CD4-positive, CD25-positive, alpha-beta regulatory T cell (primary cell): Measurements from ENCODE around the gene EBLN1. TPM values are rescaled to one million over a fixed set of nuclear protein-coding genes. Genes with fewer than 3 reads are reported as not detected.

Source experiments
- ATAC-seq, 2 donors: fragments of 150-1000 bp; cut with Tn5 transposase; one replicate each; pipeline ENCODE4 v1.10.0; 2021; ENCODE audit warnings: low read depth in 2 of 2, moderate number of reproducible peaks in 2 of 2, moderate library complexity in 1 of 2
- DNase-seq, 3 donors: peaks; one replicate each; pipeline versions ENCODE4 v3.0.0 to v3.0.0-alpha.2; 2012 to 2022; ENCODE audit warnings: mixed read lengths in 1 of 3
- H3K27ac ChIP-seq: one replicate; pipeline ENCODE4 v1.7.0; 2013; ENCODE audit warnings: mild to moderate bottlenecking, low read length; ENCODE audit not compliant: insufficient read depth, poor library complexity, severe bottlenecking
- H3K27me3 ChIP-seq: one replicate; pipeline ENCODE4 v1.7.0; 2013; ENCODE audit warnings: low read length; ENCODE audit not compliant: control insufficient read depth, insufficient read depth
- H3K36me3 ChIP-seq: one replicate; pipeline ENCODE4 v1.7.0; 2013; ENCODE audit warnings: mild to moderate bottlenecking, low read length, moderate library complexity; ENCODE audit not compliant: control insufficient read depth, insufficient read depth
- H3K4me1 ChIP-seq: 2 replicates; pipeline ENCODE4 v1.7.0; 2013; ENCODE audit warnings: mild to moderate bottlenecking, low read length; ENCODE audit not compliant: insufficient read depth, control insufficient read depth, poor library complexity, severe bottlenecking
- H3K4me3 ChIP-seq: one replicate; pipeline ENCODE4 v1.7.0; 2013; ENCODE audit warnings: low read depth, mild to moderate bottlenecking, low read length, moderate library complexity
- H3K9me3 ChIP-seq, 2 experiments: 1 replicate in 1 of 2; 2 replicates in 1 of 2; pipeline ENCODE4 v1.7.0; 2013; ENCODE audit warnings: low read length in 2 of 2, mild to moderate bottlenecking in 1 of 2, moderate library complexity in 1 of 2; ENCODE audit not compliant: control insufficient read depth in 2 of 2
- H3K27ac Mint-ChIP-seq, 3 donors: one replicate each; pipeline ENCODE4 v1.8.0; 2020 to 2022; ENCODE audit warnings: mild to moderate bottlenecking in 3 of 3, mixed read lengths in 3 of 3, moderate library complexity in 2 of 3
- H3K27me3 Mint-ChIP-seq: one replicate; pipeline ENCODE4 v1.8.0; 2022; ENCODE audit warnings: mild to moderate bottlenecking, mixed read lengths
- H3K36me3 Mint-ChIP-seq: one replicate; pipeline ENCODE4 v1.8.0; 2020; ENCODE audit warnings: mixed read lengths
- H3K4me1 Mint-ChIP-seq, 4 donors: one replicate each; pipeline ENCODE4 v1.8.0; 2020 to 2022; ENCODE audit warnings: mixed read lengths in 4 of 4, mild to moderate bottlenecking in 1 of 4
- H3K4me3 Mint-ChIP-seq, 4 donors: one replicate each; pipeline ENCODE4 v1.8.0; 2020 to 2022; ENCODE audit warnings: mild to moderate bottlenecking in 4 of 4, mixed read lengths in 4 of 4, moderate library complexity in 3 of 4
- H3K9me3 Mint-ChIP-seq, 7 donors: one replicate each; pipeline ENCODE4 v1.8.0; 2020 to 2022; ENCODE audit warnings: mixed read lengths in 7 of 7, mild to moderate bottlenecking in 3 of 7, moderate library complexity in 2 of 7
- polyA plus RNA-seq, 4 donors: library from polyadenylated mRNA; unstranded; fragments of 300-500 nt; fragmentation: Illumina TruSeq; gene quantifications; one replicate each; pipeline ENCODE4 v1.2.3, GENCODE V29; 2021
- total RNA-seq: library from RNA; stranded (reverse); gene quantifications from one replicate; pipeline ENCODE4 v1.2.3, GENCODE V29; 2022

The EBLN1 gene
- total RNA-seq: not detected
- not detected for polyA plus RNA-seq

- DNase-seq (no peak), ATAC-seq (no peak)
- no peaks in the 10 kb centered on the region for H3K27me3 ChIP-seq
- Mint-ChIP-seq H3K27ac (no peak within 1 kb of the TSS), H3K27me3 (peaks cover 18% of the 10 kb centered on the region), H3K4me3 (no peak within 1 kb of the TSS), H3K36me3 (no peaks in the 10 kb centered on the region), H3K4me1 (peaks cover 6 to 15% (median 11%) of the 10 kb centered on the region in 4 donors), H3K9me3 (peaks cover 0 to 4% (median 0%) of the 10 kb centered on the region in 7 donors)
- H3K9me3 ChIP-seq: no peaks in the 10 kb centered on the region
- no peak within 1 kb of the TSS for H3K27ac ChIP-seq
- no peak within 1 kb of the TSS for H3K4me3 ChIP-seq
- H3K4me1 ChIP-seq: no peaks in the 10 kb centered on the region
- H3K36me3 ChIP-seq: no peaks in the 10 kb centered on the region
Measured at GRCh38 chr10:22217842-22218241, at the start of gene EBLN1. EBLN1 (minus strand) TSS chr10:22218015; CDS start chr10:22209983, 8,032 bp downstream.

GRCh38 chr10:22265839-22266537 lies 48.2 kb upstream of the EBLN1 start:
- Mint-ChIP-seq H3K4me3 (no peak overlapping the region), H3K9me3 (peaks cover 0 to 1% (median 0%) of the 10 kb centered on the region in 7 donors), H3K27me3 (peaks cover 20% of the 10 kb centered on the region), H3K4me1 (no peaks in the 10 kb centered on the region), H3K27ac (no peak overlapping the region), H3K36me3 (no peaks in the 10 kb centered on the region)
- H3K9me3 ChIP-seq: no peaks in the 10 kb centered on the region
- no peaks in the 10 kb centered on the region for H3K4me1 ChIP-seq
- H3K36me3 ChIP-seq: no peaks in the 10 kb centered on the region
- H3K27me3 ChIP-seq: peaks cover 10% of the 10 kb centered on the region
- DNase-seq (no peak), ATAC-seq (no peak)
- H3K27ac ChIP-seq: no peak overlapping the region
- no peak overlapping the region for H3K4me3 ChIP-seq

GRCh38 chr10:22263106-22263505 lies 45.3 kb upstream of the EBLN1 start:
- Mint-ChIP-seq H3K9me3 (no peaks in the 10 kb centered on the region), H3K27me3 (peaks cover 30% of the 10 kb centered on the region)

GRCh38 chr10:22259280-22259679 lies 41.5 kb upstream of the EBLN1 start:
- Mint-ChIP-seq H3K9me3 (no peaks in the 10 kb centered on the region), H3K27ac (no peak overlapping the region), H3K4me1 (peaks cover 0 to 18% (median 5%) of the 10 kb centered on the region in 4 donors), H3K27me3 (peaks cover 42% of the 10 kb centered on the region), H3K4me3 (no peak overlapping the region), H3K36me3 (no peaks in the 10 kb centered on the region)
- DNase-seq (peak in 2 of 3 donors; percentile 38 to 46), ATAC-seq (peak; percentile 43 to 60)
- no peak overlapping the region for H3K27ac ChIP-seq
- H3K4me1 ChIP-seq: peaks cover 4% of the 10 kb centered on the region
- no peaks in the 10 kb centered on the region for H3K9me3 ChIP-seq
- H3K27me3 ChIP-seq: peaks cover 21% of the 10 kb centered on the region
- H3K36me3 ChIP-seq: no peaks in the 10 kb centered on the region
- H3K4me3 ChIP-seq: no peak overlapping the region

More at GRCh38 chr10:22263106-22263505, 45.3 kb upstream of the EBLN1 start:
- H3K4me3 ChIP-seq: no peak overlapping the region
- H3K36me3 ChIP-seq: no peaks in the 10 kb centered on the region
- ATAC-seq (no peak), DNase-seq (no peak)
- H3K9me3 ChIP-seq: no peaks in the 10 kb centered on the region
- H3K27ac ChIP-seq: no peak overlapping the region
- Mint-ChIP-seq H3K27ac (no peak overlapping the region), H3K36me3 (no peaks in the 10 kb centered on the region), H3K4me3 (no peak overlapping the region), H3K4me1 (peaks cover 0 to 6% (median 3%) of the 10 kb centered on the region in 4 donors)
- H3K27me3 ChIP-seq: peaks cover 13% of the 10 kb centered on the region
- no peaks in the 10 kb centered on the region for H3K4me1 ChIP-seq

- Mint-ChIP-seq H3K4me1 (peaks cover 4 to 25% (median 7%) of the 10 kb centered on the region in 4 donors), H3K27ac (no peak overlapping the region), H3K9me3 (no peaks in the 10 kb centered on the region), H3K36me3 (no peaks in the 10 kb centered on the region), H3K4me3 (no peak overlapping the region), H3K27me3 (peaks cover 45% of the 10 kb centered on the region)
- Histone ChIP-seq H3K36me3 (no peaks in the 10 kb centered on the region), H3K4me3 (no peak overlapping the region), H3K27me3 (peaks cover 23% of the 10 kb centered on the region), H3K4me1 (peaks cover 7% of the 10 kb centered on the region), H3K9me3 (no peaks in the 10 kb centered on the region), H3K27ac (no peak overlapping the region)
- DNase-seq (no peak), ATAC-seq (no peak)
Measured at GRCh38 chr10:22258471-22258870, 40.7 kb upstream of the EBLN1 start.

GRCh38 chr10:22253580-22253882 lies 35.7 kb upstream of the EBLN1 start:
- H3K36me3 ChIP-seq: no peaks in the 10 kb centered on the region
- Mint-ChIP-seq H3K4me1 (peaks cover 11 to 39% (median 27%) of the 10 kb centered on the region in 4 donors), H3K27ac (peak overlapping the region; percentile 88 to 99 (median 96)), H3K36me3 (no peaks in the 10 kb centered on the region), H3K4me3 (peak overlapping the region; percentile 92 to 94 (median 94)), H3K9me3 (peaks cover 0 to 3% (median 0%) of the 10 kb centered on the region in 7 donors), H3K27me3 (peaks cover 46% of the 10 kb centered on the region)
- DNase-seq: peak; percentile 15 to 59 (median 55)
- H3K27ac ChIP-seq: peak overlapping the region; percentile 80
- ATAC-seq: peak; percentile 22 to 30
- H3K4me1 ChIP-seq: peaks cover 30% of the 10 kb centered on the region
- H3K9me3 ChIP-seq: no peaks in the 10 kb centered on the region
- peak overlapping the region; percentile 75 for H3K4me3 ChIP-seq
- H3K27me3 ChIP-seq: peaks cover 23% of the 10 kb centered on the region

- DNase-seq (peak in 2 of 3 donors; percentile 48 to 58), ATAC-seq (peak; percentile 15 to 19)
- Mint-ChIP-seq H3K36me3 (no peaks in the 10 kb centered on the region), H3K27me3 (peaks cover 46% of the 10 kb centered on the region), H3K27ac (peak overlapping the region; percentile 88 to 99 (median 96)), H3K4me3 (peak overlapping the region; percentile 92 to 94 (median 94)), H3K9me3 (peaks cover 0 to 3% (median 0%) of the 10 kb centered on the region in 7 donors), H3K4me1 (peaks cover 13 to 42% (median 27%) of the 10 kb centered on the region in 4 donors)
- peak overlapping the region; percentile 80 for H3K27ac ChIP-seq
- H3K4me3 ChIP-seq: peak overlapping the region; percentile 75
- H3K27me3 ChIP-seq: peaks cover 20% of the 10 kb centered on the region
- no peaks in the 10 kb centered on the region for H3K36me3 ChIP-seq
- peaks cover 30% of the 10 kb centered on the region for H3K4me1 ChIP-seq
- H3K9me3 ChIP-seq: no peaks in the 10 kb centered on the region
Measured at GRCh38 chr10:22252801-22253579, 35.2 kb upstream of the EBLN1 start.
